ENCODE data around the gene IPPK. TPM values are rescaled to one million over a fixed set of nuclear protein-coding genes. Genes with fewer than 3 reads are reported as not detected.

IPPK gene
- total and polyA plus RNA-seq, 3 donors from 2014 or later = 21.0 to 25.0 (median 21.9) TPM

DNA sequence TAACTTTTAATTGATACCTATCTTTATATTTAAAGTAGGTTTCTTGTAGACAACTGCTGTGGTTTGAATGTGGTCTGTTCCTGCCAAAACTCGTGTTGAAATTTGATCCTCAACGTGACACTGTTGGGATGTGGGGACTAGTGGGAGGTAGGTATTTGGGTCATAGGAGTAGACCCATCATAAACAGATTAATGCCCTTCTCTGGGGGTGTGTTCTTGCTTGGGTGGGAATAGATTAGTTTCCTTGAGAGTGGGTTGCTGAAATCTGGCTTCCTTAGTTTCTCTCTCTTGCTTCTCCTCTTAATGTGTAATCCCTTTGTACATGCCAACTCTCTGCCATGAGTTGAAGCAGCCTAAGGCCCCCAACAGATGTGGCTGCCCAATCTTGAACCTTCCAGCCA is 34.6 kb upstream of the IPPK start:
- Histone ChIP-seq H3K4me3 (no peak overlapping the region), H3K27me3 (no peaks in the 10 kb centered on the region), H3K36me3 (ENCODE audit: low read depth, missing control alignments) (no peaks in the 10 kb centered on the region), H3K9me3 (no peaks in the 10 kb centered on the region), H3K4me1 (no peaks in the 10 kb centered on the region), H3K27ac (no peak overlapping the region)
- no peak for TF ChIP-seq POLR2A (IDR thresholded peaks at IDR 0.05)
- TF ChIP-seq, protein P1, sequence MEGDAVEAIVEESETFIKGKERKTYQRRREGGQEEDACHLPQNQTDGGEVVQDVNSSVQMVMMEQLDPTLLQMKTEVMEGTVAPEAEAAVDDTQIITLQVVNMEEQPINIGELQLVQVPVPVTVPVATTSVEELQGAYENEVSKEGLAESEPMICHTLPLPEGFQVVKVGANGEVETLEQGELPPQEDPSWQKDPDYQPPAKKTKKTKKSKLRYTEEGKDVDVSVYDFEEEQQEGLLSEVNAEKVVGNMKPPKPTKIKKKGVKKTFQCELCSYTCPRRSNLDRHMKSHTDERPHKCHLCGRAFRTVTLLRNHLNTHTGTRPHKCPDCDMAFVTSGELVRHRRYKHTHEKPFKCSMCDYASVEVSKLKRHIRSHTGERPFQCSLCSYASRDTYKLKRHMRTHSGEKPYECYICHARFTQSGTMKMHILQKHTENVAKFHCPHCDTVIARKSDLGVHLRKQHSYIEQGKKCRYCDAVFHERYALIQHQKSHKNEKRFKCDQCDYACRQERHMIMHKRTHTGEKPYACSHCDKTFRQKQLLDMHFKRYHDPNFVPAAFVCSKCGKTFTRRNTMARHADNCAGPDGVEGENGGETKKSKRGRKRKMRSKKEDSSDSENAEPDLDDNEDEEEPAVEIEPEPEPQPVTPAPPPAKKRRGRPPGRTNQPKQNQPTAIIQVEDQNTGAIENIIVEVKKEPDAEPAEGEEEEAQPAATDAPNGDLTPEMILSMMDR (IDR thresholded peaks at IDR 0.05) = no peak
- WGBS, 2 donors = 77 to 84% methylated on average over 2 of the region's 2 CpGs
- intact Hi-C loops (cut with DNase I; ENCODE audit: low total_unique reads) = no loop called here
- no peak for DNase-seq

DNA sequence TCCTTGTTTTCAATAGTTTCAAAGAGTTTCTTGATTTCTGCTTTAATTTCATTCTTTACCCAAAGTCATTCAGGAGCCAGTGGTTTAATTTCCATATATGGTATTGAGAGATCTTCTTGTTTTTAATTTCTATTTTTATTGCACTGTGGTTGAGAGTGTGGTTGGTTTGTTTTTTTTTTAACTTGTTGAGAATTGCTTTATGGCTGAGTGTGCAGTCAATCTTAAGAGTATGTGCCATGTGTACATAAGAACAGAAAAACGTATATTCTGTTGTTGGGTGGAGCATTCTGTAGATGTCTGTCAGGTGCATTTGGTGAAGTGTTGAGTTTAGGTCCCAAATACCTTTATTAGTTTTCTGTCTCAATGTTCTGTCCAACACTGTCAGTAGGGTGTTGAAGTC is 26.7 kb upstream of the IPPK start:
- no peak for DNase-seq
- TF ChIP-seq, protein P1 (IDR thresholded peaks at IDR 0.05) = no peak
- no peak for TF ChIP-seq POLR2A (IDR thresholded peaks at IDR 0.05)
- intact Hi-C loops (cut with DNase I; ENCODE audit: low total_unique reads) = no loop called here
- H3K4me3 ChIP-seq = no peak overlapping the region
- H3K9me3 ChIP-seq = no peaks in the 10 kb centered on the region
- H3K27me3 ChIP-seq = no peaks in the 10 kb centered on the region
- no peaks in the 10 kb centered on the region for H3K4me1 ChIP-seq
- no peaks in the 10 kb centered on the region for H3K36me3 ChIP-seq (ENCODE audit: low read depth, missing control alignments)
- no peak overlapping the region for H3K27ac ChIP-seq
- 85 to 91% methylated on average over 1 of the region's 1 CpG for WGBS, 2 donors

DNA sequence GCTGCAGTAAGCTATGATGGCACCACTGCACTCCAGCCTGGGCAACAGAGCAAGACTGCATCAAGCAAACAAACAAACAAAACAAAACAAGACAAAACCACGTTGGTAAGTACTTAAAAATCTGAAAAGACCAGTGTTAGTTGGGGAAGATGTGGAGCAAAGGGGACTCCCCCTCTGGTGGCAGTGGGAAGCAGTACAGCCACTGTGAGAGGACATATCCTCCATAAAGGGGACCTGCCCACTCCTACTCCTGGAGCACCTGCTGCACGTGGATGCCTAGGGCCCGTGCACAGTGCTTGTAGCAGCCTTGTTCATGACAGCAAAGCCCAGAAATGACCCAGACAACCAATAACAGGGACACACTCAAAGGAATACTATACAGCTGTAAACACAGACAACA is 17.0 kb upstream of the IPPK start:
- Histone ChIP-seq H3K9me3 (no peaks in the 10 kb centered on the region), H3K27ac (no peak overlapping the region), H3K27me3 (no peaks in the 10 kb centered on the region), H3K4me1 (no peaks in the 10 kb centered on the region), H3K4me3 (no peak overlapping the region), H3K36me3 (ENCODE audit: low read depth, missing control alignments) (no peaks in the 10 kb centered on the region)
- intact Hi-C loops (cut with DNase I; ENCODE audit: low total_unique reads) = no loop called here
- TF ChIP-seq, protein P1 (IDR thresholded peaks at IDR 0.05) = no peak
- TF ChIP-seq POLR2A (IDR thresholded peaks at IDR 0.05) = no peak
- DNase-seq = no peak
- WGBS, 2 donors = 67 to 79% methylated on average over 3 of the region's 3 CpGs

DNA sequence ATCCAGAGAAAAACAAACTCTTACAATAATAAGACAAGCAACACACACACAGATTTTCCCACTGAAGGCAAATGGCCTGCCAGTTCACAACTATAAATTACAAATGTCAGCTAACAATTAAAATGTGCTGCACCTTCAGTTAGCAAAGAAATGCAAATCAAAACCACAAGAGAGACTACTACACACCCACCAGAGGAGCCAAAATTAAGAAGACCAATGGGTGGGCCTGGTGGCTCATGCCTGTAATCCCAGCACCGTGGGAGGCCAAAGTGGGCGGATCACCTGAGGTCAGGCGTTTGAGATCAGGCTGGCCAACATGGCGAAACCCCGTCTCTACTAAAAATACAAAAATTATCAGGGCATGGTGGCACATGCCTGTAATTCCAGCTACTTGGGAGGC is 15.1 kb upstream of the IPPK start:
- Histone ChIP-seq H3K4me1 (no peaks in the 10 kb centered on the region), H3K9me3 (no peaks in the 10 kb centered on the region), H3K27me3 (no peaks in the 10 kb centered on the region), H3K4me3 (no peak overlapping the region), H3K27ac (no peak overlapping the region), H3K36me3 (ENCODE audit: low read depth, missing control alignments) (no peaks in the 10 kb centered on the region)
- WGBS, 2 donors = 81 to 87% methylated on average over 5 of the region's 5 CpGs
- no peak for DNase-seq
- TF ChIP-seq, protein P1 (IDR thresholded peaks at IDR 0.05) = no peak
- TF ChIP-seq POLR2A (IDR thresholded peaks at IDR 0.05) = no peak
- intact Hi-C loops (cut with DNase I; ENCODE audit: low total_unique reads) = no loop called here

DNA sequence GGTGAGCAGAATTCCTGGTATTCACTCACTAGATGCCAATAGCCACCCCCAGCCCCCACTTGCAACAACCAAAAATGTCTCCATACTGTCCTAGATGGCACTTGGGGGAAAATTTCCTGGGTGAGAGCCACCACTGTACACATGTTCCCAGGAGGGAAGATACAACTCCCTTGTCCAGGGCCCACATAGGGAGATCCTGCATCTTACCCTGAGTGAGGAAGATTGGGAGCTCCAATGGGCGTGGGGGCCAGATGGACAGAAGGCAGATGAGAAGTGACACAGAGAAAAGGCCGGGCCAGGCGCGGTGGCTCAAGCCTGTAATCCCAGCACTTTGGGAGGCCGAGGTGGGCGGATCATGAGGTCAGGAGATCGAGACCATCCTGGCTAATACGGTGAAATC is 12.3 kb upstream of the IPPK start:
- Histone ChIP-seq H3K9me3 (no peaks in the 10 kb centered on the region), H3K4me1 (no peaks in the 10 kb centered on the region), H3K36me3 (ENCODE audit: low read depth, missing control alignments) (no peaks in the 10 kb centered on the region), H3K27me3 (no peaks in the 10 kb centered on the region), H3K27ac (no peak overlapping the region), H3K4me3 (no peak overlapping the region)
- 92 to 95% methylated on average over 8 of the region's 8 CpGs for WGBS, 2 donors
- no peak for DNase-seq
- intact Hi-C loops (cut with DNase I; ENCODE audit: low total_unique reads) = no loop called here
- TF ChIP-seq, protein P1 (IDR thresholded peaks at IDR 0.05) = no peak
- TF ChIP-seq POLR2A (IDR thresholded peaks at IDR 0.05) = no peak

All from testis (tissue), 3 donors.